OCI-LY1 (cell line): Measurements from ENCODE around the gene UCKL1.

Source experiments
- H2AFZ ChIP-seq: fragments of 200-600 bp; sonication (generic), shearing (Covaris generic); 2 replicates; pipeline ENCODE4 v1.6.0; 2014; ENCODE audit warnings: antibody characterized with exemption, mild to moderate bottlenecking, low read length
- H3F3A ChIP-seq: fragments of 200-600 bp; sonication (generic), shearing (Covaris generic); 2 replicates; pipeline ENCODE4 v1.6.0; 2014; ENCODE audit warnings: mild to moderate bottlenecking, antibody characterized with exemption, low read length, moderate library complexity; ENCODE audit not compliant: insufficient read depth
- H3K27ac ChIP-seq: fragments of 200-600 bp; sonication (generic); 2 replicates; pipeline ENCODE4 v1.5.1; 2014; ENCODE audit warnings: low read length, mixed run types, mild to moderate bottlenecking, low read depth; ENCODE audit not compliant: poor library complexity, severe bottlenecking
- H3K27me3 ChIP-seq: fragments of 200-600 bp; sonication (generic); 2 replicates; pipeline ENCODE4 v1.6.0; 2014; ENCODE audit warnings: antibody characterized with exemption, mild to moderate bottlenecking, low read length, moderate library complexity; ENCODE audit not compliant: insufficient read depth
- H3K36me3 ChIP-seq: fragments of 200-600 bp; sonication (generic); 2 replicates; pipeline ENCODE4 v1.6.1; 2014; ENCODE audit warnings: mild to moderate bottlenecking, antibody characterized with exemption, low read length, moderate library complexity, mixed read lengths; ENCODE audit not compliant: insufficient read depth
- H3K4me1 ChIP-seq: fragments of 200-600 bp; sonication (generic); 2 replicates; pipeline ENCODE4 v1.5.1; 2014; ENCODE audit warnings: mild to moderate bottlenecking, low read length, moderate library complexity; ENCODE audit not compliant: insufficient read depth, severe bottlenecking
- H3K4me2 ChIP-seq: fragments of 200-600 bp; sonication (generic), shearing (Covaris generic); 2 replicates; pipeline ENCODE4 v1.6.1; 2014; ENCODE audit warnings: low read length
- H3K4me3 ChIP-seq: fragments of 200-600 bp; sonication (generic); 2 replicates; pipeline ENCODE4 v1.5.1; 2014; ENCODE audit warnings: low read length, low read depth, mild to moderate bottlenecking, mixed read lengths; ENCODE audit not compliant: poor library complexity, severe bottlenecking
- H3K79me2 ChIP-seq: fragments of 200-600 bp; shearing (Covaris generic); 2 replicates; pipeline ENCODE4 v1.6.1; 2016; ENCODE audit warnings: mixed run types, low read length, mixed read lengths; ENCODE audit not compliant: insufficient read depth
- H3K9ac ChIP-seq: fragments of 200-600 bp; sonication (generic), shearing (Covaris generic); 2 replicates; pipeline ENCODE4 v1.6.1; 2014; ENCODE audit warnings: mild to moderate bottlenecking, low read length, mixed read lengths
- H3K9me2 ChIP-seq: fragments of 200-600 bp; sonication (generic), shearing (Covaris generic); 2 replicates; pipeline ENCODE4 v1.6.1; 2014; ENCODE audit warnings: low read depth, mild to moderate bottlenecking, low read length, mixed read lengths
- H3K9me3 ChIP-seq: fragments of 200-600 bp; shearing (Covaris generic); 2 replicates; pipeline ENCODE4 v1.6.1; 2014; ENCODE audit warnings: low read length, mixed read lengths
- H4K20me1 ChIP-seq: fragments of 200-600 bp; sonication (generic), shearing (Covaris generic); 2 replicates; pipeline ENCODE4 v1.6.0; 2016; ENCODE audit warnings: mild to moderate bottlenecking, low read length; ENCODE audit not compliant: insufficient read depth
- CTCF ChIP-seq: fragments of 200-600 bp; sonication (generic), shearing (Covaris generic); IDR thresholded peaks from 2 replicates; pipeline ENCODE4 v1.5.1; 2017; ENCODE audit warnings: mild to moderate bottlenecking, antibody characterized with exemption, low read length, moderate library complexity, mixed read lengths
- EZH2 ChIP-seq: fragments of 200-600 bp; sonication (generic), shearing (Covaris generic); IDR thresholded peaks from 2 replicates; pipeline ENCODE4 v1.8.0; 2017; ENCODE audit warnings: borderline replicate concordance, mixed run types, mild to moderate bottlenecking, antibody characterized with exemption, low read length, moderate library complexity, mixed read lengths

Gene UCKL1

GRCh38 chr20:63952210-63952535 is 4.0 kb downstream of the UCKL1 start:
- H3K4me2 ChIP-seq: no peak overlapping the region
- TF ChIP-seq EZH2: no peak
- TF ChIP-seq CTCF: no peak
- H3K36me3 ChIP-seq: no peaks in the 10 kb centered on the region

GRCh38 chr20:63951398-63952209 is 4.6 kb downstream of the UCKL1 start:
- Histone ChIP-seq H2AFZ (no peak overlapping the region), H3K4me1 (peaks cover 57% of the 10 kb centered on the region), H3K36me3 (no peaks in the 10 kb centered on the region), H3K9me2 (no peaks in the 10 kb centered on the region), H3F3A (no peaks in the 10 kb centered on the region), H3K79me2 (no peaks in the 10 kb centered on the region), H3K27ac (no peak overlapping the region), H3K9ac (no peak overlapping the region), H3K9me3 (no peaks in the 10 kb centered on the region), H3K4me2 (no peak overlapping the region), H3K4me3 (no peak overlapping the region), H4K20me1 (no peaks in the 10 kb centered on the region), H3K27me3 (no peaks in the 10 kb centered on the region)
- TF ChIP-seq EZH2: no peak
- TF ChIP-seq CTCF: no peak

More at GRCh38 chr20:63952210-63952535, 4.0 kb downstream of the UCKL1 start:
- Histone ChIP-seq H3K79me2 (no peaks in the 10 kb centered on the region), H3K4me1 (peaks cover 63% of the 10 kb centered on the region), H3K9me3 (no peaks in the 10 kb centered on the region), H2AFZ (no peak overlapping the region), H3K9ac (no peak overlapping the region), H3K27me3 (no peaks in the 10 kb centered on the region), H4K20me1 (no peaks in the 10 kb centered on the region), H3F3A (no peaks in the 10 kb centered on the region), H3K27ac (no peak overlapping the region), H3K9me2 (no peaks in the 10 kb centered on the region), H3K4me3 (no peak overlapping the region)

- H3K79me2 ChIP-seq: no peaks in the 10 kb centered on the region
- no peak overlapping the region for H3K9ac ChIP-seq
- no peak overlapping the region for H3K4me2 ChIP-seq
- H3K9me3 ChIP-seq: no peaks in the 10 kb centered on the region
- H3K4me1 ChIP-seq: peaks cover 56% of the 10 kb centered on the region
- H4K20me1 ChIP-seq: no peaks in the 10 kb centered on the region
- no peaks in the 10 kb centered on the region for H3K27me3 ChIP-seq
- H3K27ac ChIP-seq: peak overlapping the region; percentile 78
- no peaks in the 10 kb centered on the region for H3F3A ChIP-seq
- H3K9me2 ChIP-seq: no peaks in the 10 kb centered on the region
- no peak overlapping the region for H2AFZ ChIP-seq
- no peaks in the 10 kb centered on the region; the same call in 1 of the 2 replicates for H3K36me3 ChIP-seq
- TF ChIP-seq EZH2 (no peak), CTCF (no peak)
- H3K4me3 ChIP-seq: no peak overlapping the region
Measured at GRCh38 chr20:63950701-63951397, 5.4 kb downstream of the UCKL1 start.
